GM12878 (cell line): ENCODE data around the gene TBX5. TPM values are rescaled to one million over a fixed set of nuclear protein-coding genes. Genes with fewer than 3 reads are reported as not detected.

ENCODE experiments used
- ATAC-seq: fragments of 200-7000 bp; cut with Tn5 transposase; 3 replicates; pipeline ENCODE4 v1.9.1; 2020; ENCODE audit warnings: mild to moderate bottlenecking, moderate library complexity
- BruUV-seq: library from RNA; stranded (reverse); fragments of 400-500 nt; replicated peaks from 2 replicates; lab custom pipeline; 2021; lab: Mats Ljungman, UMichigan
- CTCF ChIA-PET: fragments of 300-600 bp; sonication (Branson Sonifier 250); formaldehyde crosslinking; extraction: SDS; loops from one replicate; lab custom pipeline; 2021; ENCODE audit warnings: inconsistent platforms; lab: Yijun Ruan, JAX
- POLR2A ChIA-PET: fragments of 350-600 bp; formaldehyde crosslinking; extraction: SDS; loops from one replicate; lab custom pipeline; 2021; ENCODE audit warnings: inconsistent platforms; lab: Charles Lee
- RAD21 ChIA-PET: fragments of 300-600 bp; sonication (Branson Sonifier 250); formaldehyde crosslinking; loops from one replicate; lab custom pipeline; 2023; ENCODE audit warnings: antibody characterized with exemption; ENCODE audit not compliant: unreplicated experiment; lab: Charles Lee
- SMC1A ChIA-PET: fragments of 300-600 bp; sonication (Branson Sonifier 250); formaldehyde crosslinking; loops from one replicate; lab custom pipeline; 2023; ENCODE audit not compliant: unreplicated experiment, uncharacterized antibody; lab: Charles Lee
- DNase-seq: peaks from one replicate; pipeline ENCODE4 v3.0.0-alpha.2; 2011; ENCODE audit warnings: low read depth, low spot score
- FAIRE-seq: peaks from 3 replicates; lab custom pipeline; 2011; peaks lifted over from hg19 to GRCh38; lab: Jason Lieb, UNC
- H2AFZ ChIP-seq: 2 replicates; pipeline ENCODE4 v1.6.0; 2011; ENCODE audit warnings: low read depth, low read length, control low read depth; ENCODE audit not compliant: control insufficient read depth
- H3K27ac ChIP-seq: 2 replicates; pipeline ENCODE4 v1.5.1; 2011; ENCODE audit warnings: control low read depth; ENCODE audit not compliant: control insufficient read depth, insufficient read depth
- H3K27me3 ChIP-seq, 2 experiments: replicated peaks in 1 of 2; 2 replicates each; pipeline versions ENCODE4 v1.6.0 to v1.6.1; 2011; ENCODE audit warnings: low read length in 1 of 2; ENCODE audit not compliant: control insufficient read depth in 2 of 2, insufficient read depth in 2 of 2
- H3K36me3 ChIP-seq, 2 experiments: 2 replicates each; pipeline ENCODE4 v1.5.1; 2011; ENCODE audit warnings: low read length in 1 of 2; ENCODE audit not compliant: control insufficient read depth in 2 of 2, insufficient read depth in 2 of 2
- H3K4me1 ChIP-seq: 2 replicates; pipeline ENCODE4 v1.6.1; 2011; ENCODE audit warnings: mild to moderate bottlenecking, low read length, moderate library complexity, mixed read lengths; ENCODE audit not compliant: control insufficient read depth, insufficient read depth
- H3K4me2 ChIP-seq: 2 replicates; pipeline ENCODE4 v1.6.0; 2011; ENCODE audit warnings: control low read depth; ENCODE audit not compliant: control insufficient read depth, insufficient read depth
- H3K4me3 ChIP-seq: fragments of 200-600 bp; sonication (generic); 2 replicates; pipeline ENCODE4 v1.5.1; 2016
- H3K79me2 ChIP-seq: 2 replicates; pipeline ENCODE4 v1.6.0; 2011; ENCODE audit warnings: low read length; ENCODE audit not compliant: control insufficient read depth, insufficient read depth
- H3K9ac ChIP-seq: 2 replicates; pipeline ENCODE4 v1.8.0; 2011; ENCODE audit warnings: low read length, control low read depth, mixed read lengths; ENCODE audit not compliant: control insufficient read depth, insufficient read depth
- H3K9me3 ChIP-seq: replicated peaks from 3 replicates; pipeline ENCODE4 v1.5.1; 2011; ENCODE audit warnings: mild to moderate bottlenecking, low read length; ENCODE audit not compliant: control insufficient read depth, insufficient read depth
- H4K20me1 ChIP-seq: 2 replicates; pipeline ENCODE4 v1.6.0; 2011; ENCODE audit not compliant: control insufficient read depth, insufficient read depth
- E2F4 ChIP-seq: IDR thresholded peaks from 2 replicates; pipeline ENCODE4 v1.6.1; 2012; ENCODE audit warnings: low read depth, low read length, improper control_type of control experiment
- PML ChIP-seq: IDR thresholded peaks from 2 replicates; pipeline ENCODE4 v1.6.1; 2012; ENCODE audit warnings: low read length, inconsistent platforms
- SUZ12 ChIP-seq: fragments of 200-600 bp; sonication (generic); IDR thresholded peaks from one replicate; pipeline ENCODE4 v1.6.1; 2018; ENCODE audit warnings: antibody characterized with exemption, mild to moderate bottlenecking; ENCODE audit not compliant: unreplicated experiment
- WGBS: methylation state at CpG from one replicate; pipeline ENCODE4 v1.1.6; 2016; ENCODE audit warnings: low lambda C conversion rate; ENCODE audit not compliant: insufficient replicate concordance, insufficient coverage; ENCODE audit errors: missing lambda C conversion rate; 5-methylcytosine and 5-hydroxymethylcytosine counted together
- in situ Hi-C: fragments of 300-500 bp; cut with MboI; formaldehyde crosslinking; loops from 9 replicates; pipeline ENCODE4 v1.14.3; 2018; ENCODE audit warnings: mixed read lengths
- intact Hi-C: fragments of 100-400 bp; cut with micrococcal nuclease; formaldehyde crosslinking; loops from one replicate; pipeline ENCODE4 v1.14.2; 2022; ENCODE audit not compliant: unreplicated experiment
- polyA plus RNA-seq, 11 experiments: library from polyadenylated mRNA; depleted of rRNA in 4 of 11; unstranded in 6 of 11; stranded (reverse) in 5 of 11; fragments of >200 nt; fragmentation: Nextera tagmentation in 4 of 11; fragmentation: Illumina TruSeq in 1 of 11; extraction: Ambion mirVana in 4 of 11; extraction: Trizol in 1 of 11; gene quantifications; 1 replicate in 1 of 11; 2 replicates in 10 of 11; pipeline versions ENCODE4 v1.2.1 to v1.2.3, GENCODE V29; 2011 to 2016; ENCODE audit warnings: inconsistent platforms in 2 of 11, missing spikeins in 2 of 11, low read depth in 1 of 11
- total RNA-seq, 4 experiments: library from RNA; depleted of rRNA in 3 of 4; stranded (reverse); fragments of >200 nt in 3 of 4; fragmentation: Illumina TruSeq in 1 of 4; extraction: Trizol in 1 of 4; gene quantifications; 2 replicates each; pipeline versions ENCODE4 v1.2.1 to v1.2.3, GENCODE V29; 2013 to 2021

TBX5 gene
- total and polyA plus RNA-seq, 10 of the 15 experiments (the other 5 are each of a cell fraction or from before 2014, with no cell fraction given) = 0.04 TPM; not detected in 9

- no peak for TF ChIP-seq E2F4
Measured at GRCh38 chr12:114444422-114445279, 38.7 kb upstream of the TBX5 start (continued).

GRCh38 chr12:114443607-114444421 is 37.9 kb upstream of the TBX5 start:
- 39% methylated on average over 41 of the region's 53 CpGs for WGBS
- H3K9ac ChIP-seq = no peak overlapping the region
- no peak overlapping the region for H3K27ac ChIP-seq
- ChIA-PET SMC1A (no interaction called here), POLR2A (no interaction called here), CTCF (no interaction called here), RAD21 (no interaction called here)
- no peaks in the 10 kb centered on the region for H3K79me2 ChIP-seq
- intact Hi-C loops (no loop called here), in situ Hi-C loops (no loop called here)
- TF ChIP-seq SUZ12 (no peak), PML (no peak)
- H3K9me3 ChIP-seq = no peaks in the 10 kb centered on the region; the same call in 2 of the 3 replicates
- H2AFZ ChIP-seq = no peak overlapping the region
- FAIRE-seq (no peak), ATAC-seq (no peak), DNase-seq (no peak)
- H3K4me2 ChIP-seq = no peak overlapping the region
- peaks cover 13 to 27% of the 10 kb centered on the region in 2 experiments for H3K27me3 ChIP-seq
- no peaks in the 10 kb centered on the region for H3K4me1 ChIP-seq
- no peaks in the 10 kb centered on the region for H3K36me3 ChIP-seq
- H4K20me1 ChIP-seq = no peaks in the 10 kb centered on the region
- no TSS peak for BruUV-seq
- H3K4me3 ChIP-seq = no peak overlapping the region
